ENCODE results near the gene EAF2. TPM values are rescaled to one million over a fixed set of nuclear protein-coding genes. Genes with fewer than 3 reads are reported as not detected.

Gene EAF2
- total RNA-seq, 1 donor from 2014 or later = 3.3 TPM

DNA sequence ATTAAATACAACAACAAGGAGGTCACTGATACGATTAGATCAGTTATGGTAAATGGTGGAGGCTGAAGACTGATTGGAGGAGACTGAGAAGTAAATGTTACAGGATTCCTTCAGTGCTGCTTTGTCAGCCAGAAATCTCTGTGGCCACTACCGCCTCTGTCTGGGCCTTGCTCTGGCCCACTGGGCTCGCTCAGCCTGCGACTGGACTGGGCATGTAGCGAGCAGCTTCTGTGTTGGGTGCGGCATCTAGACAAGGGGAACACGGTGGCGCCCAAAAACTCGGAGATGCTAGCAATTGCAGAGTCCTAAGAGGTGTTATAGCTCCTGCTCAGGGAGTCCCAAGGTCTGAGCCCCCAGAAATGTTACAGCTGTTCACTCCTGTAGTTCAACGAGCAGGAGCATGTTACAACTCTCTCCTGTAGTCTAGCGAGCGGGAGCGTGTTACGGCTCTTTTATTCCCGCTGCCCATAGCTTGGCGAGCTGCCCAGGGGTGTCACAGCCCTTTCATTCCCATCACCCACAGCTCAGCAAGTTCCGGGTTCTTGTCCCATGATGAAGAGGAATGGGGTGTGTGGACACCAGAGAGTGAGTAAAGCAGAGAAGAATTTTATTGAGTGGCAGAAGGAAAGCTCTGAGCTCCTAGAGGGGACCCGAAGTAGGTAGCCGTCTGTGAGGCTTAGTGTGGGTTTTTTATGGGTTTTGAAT, 83.9 kb downstream of the EAF2 start:
- intact Hi-C loops (cut with DNase I) = no loop called here
- DNase-seq (ENCODE audit: missing footprints) = no peak
- ATAC-seq = no peak

DNA sequence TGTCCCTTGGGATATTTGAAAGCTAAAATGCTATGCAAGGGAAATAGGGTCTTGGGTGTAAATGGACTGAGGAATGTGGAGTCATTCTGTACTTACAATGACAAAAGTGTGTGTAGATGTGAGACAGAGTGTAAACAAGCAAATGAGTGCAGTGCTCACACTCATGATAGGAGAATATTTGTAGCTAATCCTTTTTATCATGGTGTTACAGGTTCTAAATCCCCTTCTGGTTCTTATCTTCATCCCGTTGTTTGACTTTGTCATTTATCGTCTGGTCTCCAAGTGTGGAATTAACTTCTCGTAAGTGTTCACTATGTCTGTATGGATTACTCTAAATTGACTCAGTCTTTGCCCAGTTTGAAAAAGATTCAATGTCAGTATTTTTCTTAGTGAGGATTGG, 89.7 kb downstream of the EAF2 start:
- intact Hi-C loops (cut with DNase I) = no loop called here
- DNase-seq (ENCODE audit: missing footprints) = no peak

DNA sequence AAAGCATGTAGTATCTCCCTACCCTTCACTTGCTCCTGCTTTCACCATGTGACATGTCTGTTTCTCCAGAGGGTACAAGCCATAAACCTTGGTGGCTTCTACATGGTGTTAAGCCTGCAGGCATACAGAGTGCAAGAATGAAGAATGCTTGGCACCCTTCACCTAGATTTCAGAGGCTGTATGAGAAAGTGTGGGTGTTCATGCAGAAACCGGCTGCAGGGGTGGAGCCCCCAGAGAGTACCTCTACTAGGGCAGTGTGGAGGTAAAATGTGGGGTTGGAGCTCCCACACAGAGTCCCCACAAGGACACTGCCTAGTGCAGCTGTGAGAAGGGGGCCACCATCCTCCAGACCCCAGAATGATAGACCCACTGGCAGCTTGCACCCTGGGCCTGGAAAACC, 91.4 kb downstream of the EAF2 start:
- ATAC-seq (no peak), DNase-seq (ENCODE audit: missing footprints) (no peak)
- intact Hi-C loops (cut with DNase I) = no loop called here

More for the DNA sequence above, 89.7 kb downstream of the EAF2 start:
- no peak for ATAC-seq

Other genes with a start within 250 kb of the EAF2 start
- 182 TPM for gene FBXO40, start 241.8 kb upstream of the EAF2 start, total RNA-seq
- 13.9 TPM for gene HCLS1, start 174.3 kb upstream of the EAF2 start, total RNA-seq
- 47.5 TPM for gene GOLGB1, start 85.5 kb upstream of the EAF2 start, total RNA-seq
- 6.3 TPM for gene IQCB1, start 149 bp upstream of the EAF2 start, total RNA-seq
- gene SLC15A2, start 59.2 kb downstream of the EAF2 start, total RNA-seq = 3.9 TPM
- gene ILDR1, start 187.0 kb downstream of the EAF2 start, total RNA-seq = 0.16 TPM
- gene CD86, start 220.2 kb downstream of the EAF2 start, total RNA-seq = 4.2 TPM

All from Right ventricle myocardium inferior (tissue), 1 donor.